Measurements from ENCODE around the gene KRT73. TPM values are rescaled to one million over a fixed set of nuclear protein-coding genes. Genes with fewer than 3 reads are reported as not detected.
A peak's percentile ranks its signal among the peaks of the same experiment; 100 is the strongest.

The KRT73 gene
- total and polyA plus RNA-seq, 2 donors: 0.11 TPM; not detected in 1

DNA sequence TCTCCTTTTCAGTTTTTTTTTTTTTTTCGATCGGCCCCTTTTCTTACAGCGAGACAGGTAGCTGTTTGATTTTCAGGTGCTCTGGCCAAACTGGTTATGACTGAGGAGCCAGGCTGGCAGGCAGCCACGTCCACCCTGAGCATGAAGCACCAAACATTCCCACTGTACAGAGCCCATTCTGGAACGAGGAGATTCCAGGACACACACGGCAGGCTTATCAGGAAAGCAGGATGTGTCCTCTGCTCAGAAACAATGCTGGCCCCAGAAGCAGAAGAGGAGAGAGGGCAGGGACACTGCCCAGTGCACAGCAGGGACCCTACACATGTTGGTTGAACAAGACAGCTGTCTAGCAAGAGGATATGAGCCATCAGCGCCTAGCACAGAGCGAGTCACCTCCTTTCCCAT, 37.4 kb upstream of the KRT73 start:
- 63% methylated on average over 8 of the region's 8 CpGs for WGBS
- H3K4me1 ChIP-seq (ENCODE audit: insufficient read depth): no peaks in the 10 kb centered on the region

DNA sequence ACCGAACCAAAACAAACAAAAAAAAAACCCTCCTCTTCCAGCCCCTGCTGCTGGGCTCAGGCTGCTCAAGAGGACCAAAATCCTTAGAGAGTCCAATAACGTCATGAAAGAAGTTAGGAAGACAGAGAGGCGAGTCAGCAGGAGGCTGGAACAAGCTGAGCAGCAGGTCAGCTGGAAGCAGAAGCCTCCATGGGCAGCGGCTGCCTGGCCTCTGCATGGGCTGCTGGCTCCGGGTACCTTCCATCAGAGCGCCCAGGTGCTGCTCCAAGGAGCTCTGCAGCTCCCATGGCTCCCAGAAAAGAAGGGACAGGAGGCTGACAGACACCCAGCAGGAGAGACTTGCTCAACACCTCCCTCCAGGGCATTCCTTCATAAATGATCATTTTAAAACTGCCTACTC, 36.9 kb upstream of the KRT73 start:
- H3K36me3 ChIP-seq (ENCODE audit: insufficient read depth): no peaks in the 10 kb centered on the region
- H3K27ac ChIP-seq (ENCODE audit: low read depth): no peak overlapping the region
- whole genome bisulfite sequencing: 60% methylated on average over 6 of the region's 6 CpGs
- H3K4me1 ChIP-seq (ENCODE audit: insufficient read depth): no peaks in the 10 kb centered on the region
- DNase-seq (ENCODE audit: extremely low spot score): no peak
- H3K4me3 ChIP-seq (ENCODE audit: low read depth, low read length): no peak overlapping the region

More for the DNA sequence above, 37.4 kb upstream of the KRT73 start:
- Histone ChIP-seq H3K4me3 (ENCODE audit: low read depth, low read length) (no peak overlapping the region), H3K36me3 (ENCODE audit: insufficient read depth) (no peaks in the 10 kb centered on the region), H3K27ac (ENCODE audit: low read depth) (no peak overlapping the region)
- no peak for DNase-seq (ENCODE audit: extremely low spot score)

DNA sequence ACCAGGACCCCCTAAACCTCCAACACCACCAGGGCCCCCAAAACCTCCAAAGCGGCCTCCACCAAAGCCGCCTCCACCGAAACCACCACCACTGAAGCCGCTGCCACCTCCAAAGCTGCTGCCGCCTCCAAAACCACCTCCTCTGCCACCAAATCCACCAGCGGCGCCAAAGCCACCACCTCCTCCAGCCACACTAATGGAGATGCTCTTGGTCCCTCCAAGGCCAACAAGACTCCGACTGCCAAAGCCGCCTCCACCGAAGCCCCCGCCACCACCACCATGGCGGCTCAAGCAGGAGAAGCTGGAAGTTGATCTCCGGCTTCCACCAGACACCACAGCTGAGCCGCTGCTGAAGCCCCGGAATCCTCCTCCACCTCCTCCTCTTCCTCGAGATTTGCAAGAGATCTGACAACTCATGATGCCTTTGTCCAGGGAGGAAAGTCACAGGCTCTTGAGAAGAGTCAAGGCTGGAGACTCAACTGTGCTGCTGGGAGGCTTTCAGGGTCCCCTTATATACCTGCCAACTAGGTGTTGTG, 33.4 kb upstream of the KRT73 start, which contains the start of gene KRT2:
TSS of gene KRT2 (minus strand) at position 486 of the 536 bp plus-strand sequence. CDS start at position 417, 69 bp downstream.
- Histone ChIP-seq H3K27ac (ENCODE audit: low read depth) (no peak within 1 kb of the TSS), H3K4me1 (ENCODE audit: insufficient read depth) (no peaks in the 10 kb centered on the region), H3K36me3 (ENCODE audit: insufficient read depth) (no peaks in the 10 kb centered on the region), H3K4me3 (ENCODE audit: low read depth, low read length) (no peak within 1 kb of the TSS)
- no peak for DNase-seq (ENCODE audit: extremely low spot score)
- 98% methylated on average over 16 of the region's 16 CpGs for WGBS

DNA sequence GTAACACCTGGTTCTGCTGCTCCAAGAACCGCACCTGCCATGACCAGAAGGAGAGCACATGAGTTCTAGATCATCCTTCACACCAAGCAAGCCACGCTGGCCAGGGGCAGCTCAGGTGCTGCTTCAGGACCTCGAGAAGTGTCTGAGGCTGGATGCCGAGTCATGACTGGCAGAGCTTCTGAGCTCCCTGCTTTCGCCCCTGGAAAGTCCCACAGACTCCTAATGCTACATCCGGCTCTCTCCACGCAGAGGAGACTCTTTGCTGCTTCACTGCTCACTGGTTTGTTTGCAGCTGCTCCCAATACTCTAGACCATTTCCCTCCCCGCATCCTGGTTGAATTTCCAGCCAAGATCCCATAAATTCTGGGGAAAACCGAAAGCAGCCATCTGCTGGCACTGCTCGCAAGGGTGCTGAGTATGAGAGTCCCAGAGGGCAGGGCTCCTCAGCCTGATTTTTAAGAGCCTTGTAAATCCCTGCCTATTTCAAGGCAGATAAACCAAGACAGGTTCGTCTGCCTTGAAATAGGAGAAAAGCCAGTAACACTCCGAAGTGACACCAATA, 32.2 kb upstream of the KRT73 start:
- peak; percentile 31 for DNase-seq (ENCODE audit: extremely low spot score)
- no peak overlapping the region for H3K27ac ChIP-seq (ENCODE audit: low read depth)

DNA sequence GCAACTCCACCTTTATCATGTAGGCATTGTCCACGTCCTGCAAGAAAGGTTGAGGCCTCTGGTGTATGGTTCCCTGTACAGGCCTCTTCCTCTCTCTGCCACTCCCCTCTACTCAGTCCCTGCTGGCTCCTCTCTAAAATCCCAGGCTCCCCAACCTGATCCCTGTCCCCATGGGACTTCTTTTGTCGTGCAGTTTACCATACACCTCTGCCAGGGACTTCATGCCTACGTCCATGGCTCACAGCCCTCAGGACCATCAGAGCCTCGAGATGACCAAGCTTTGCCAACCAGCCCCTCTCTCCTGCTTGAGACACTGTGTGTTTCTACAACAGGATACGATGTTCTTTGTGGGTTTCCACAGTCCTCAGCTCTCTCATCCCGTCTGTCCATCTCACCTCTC, 30.7 kb upstream of the KRT73 start:
- Histone ChIP-seq H3K27ac (ENCODE audit: low read depth) (no peak overlapping the region), H3K4me1 (ENCODE audit: insufficient read depth) (no peaks in the 10 kb centered on the region), H3K4me3 (ENCODE audit: low read depth, low read length) (no peak overlapping the region), H3K36me3 (ENCODE audit: insufficient read depth) (no peaks in the 10 kb centered on the region)
- no peak for DNase-seq (ENCODE audit: extremely low spot score)
- WGBS: 90% methylated on average over 6 of the region's 6 CpGs

More for the DNA sequence above, 32.2 kb upstream of the KRT73 start:
- Histone ChIP-seq H3K36me3 (ENCODE audit: insufficient read depth) (no peaks in the 10 kb centered on the region), H3K4me1 (ENCODE audit: insufficient read depth) (no peaks in the 10 kb centered on the region), H3K4me3 (ENCODE audit: low read depth, low read length) (no peak overlapping the region)
- WGBS: 31% methylated on average over 12 of the region's 12 CpGs

DNA sequence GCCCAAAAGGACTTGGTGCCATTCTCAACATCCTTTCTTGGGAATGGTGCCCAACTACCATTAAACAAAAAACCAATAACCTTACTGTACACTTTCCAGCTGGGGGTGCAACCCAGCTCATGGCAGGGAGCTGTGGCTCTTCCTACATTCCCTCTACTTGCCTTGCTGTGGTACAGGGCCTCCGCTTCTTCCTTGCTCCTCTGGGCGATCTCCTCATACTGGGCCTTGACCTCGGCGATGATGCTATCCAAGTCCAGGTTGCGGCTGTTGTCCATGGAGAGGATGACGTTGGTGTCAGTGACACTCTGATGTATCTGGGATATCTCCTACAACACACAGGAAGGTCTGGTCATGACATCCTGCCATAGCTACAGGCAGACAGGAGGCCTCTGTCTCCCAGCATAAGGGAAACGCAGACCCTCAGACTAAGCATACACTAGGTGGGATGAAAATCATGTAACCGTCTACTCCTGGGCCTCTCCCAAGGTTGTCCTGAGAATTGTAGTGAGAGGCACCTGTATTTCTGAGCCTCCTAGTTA, 29.7 kb upstream of the KRT73 start:
- DNase-seq (ENCODE audit: extremely low spot score): no peak
- WGBS: 96% methylated on average over 8 of the region's 8 CpGs
- Histone ChIP-seq H3K4me3 (ENCODE audit: low read depth, low read length) (no peak overlapping the region), H3K36me3 (ENCODE audit: insufficient read depth) (no peaks in the 10 kb centered on the region), H3K27ac (ENCODE audit: low read depth) (no peak overlapping the region), H3K4me1 (ENCODE audit: insufficient read depth) (no peaks in the 10 kb centered on the region)

DNA sequence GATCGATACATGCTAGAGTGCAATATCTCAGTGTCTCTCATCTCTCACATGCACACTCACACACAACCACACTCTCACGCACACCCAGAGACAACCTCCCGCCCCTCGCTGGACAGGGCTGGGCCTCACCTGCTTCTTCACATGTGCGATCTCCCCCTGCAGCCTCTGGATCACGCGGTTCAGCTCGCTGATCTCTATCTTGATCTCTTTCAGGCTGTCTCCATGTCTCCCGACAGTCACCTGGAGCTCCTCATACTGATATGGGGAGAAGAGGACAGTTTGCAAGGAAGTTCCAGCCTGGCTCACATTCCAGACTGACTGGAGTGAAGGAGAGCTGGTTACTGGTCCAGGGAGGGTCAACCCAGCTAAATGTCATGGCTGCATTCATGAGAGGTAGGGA, 29.2 kb upstream of the KRT73 start:
- Histone ChIP-seq H3K4me3 (ENCODE audit: low read depth, low read length) (no peak overlapping the region), H3K4me1 (ENCODE audit: insufficient read depth) (no peaks in the 10 kb centered on the region), H3K27ac (ENCODE audit: low read depth) (no peak overlapping the region), H3K36me3 (ENCODE audit: insufficient read depth) (no peaks in the 10 kb centered on the region)
- no peak for DNase-seq (ENCODE audit: extremely low spot score)
- 85% methylated on average over 9 of the region's 9 CpGs for WGBS

DNA sequence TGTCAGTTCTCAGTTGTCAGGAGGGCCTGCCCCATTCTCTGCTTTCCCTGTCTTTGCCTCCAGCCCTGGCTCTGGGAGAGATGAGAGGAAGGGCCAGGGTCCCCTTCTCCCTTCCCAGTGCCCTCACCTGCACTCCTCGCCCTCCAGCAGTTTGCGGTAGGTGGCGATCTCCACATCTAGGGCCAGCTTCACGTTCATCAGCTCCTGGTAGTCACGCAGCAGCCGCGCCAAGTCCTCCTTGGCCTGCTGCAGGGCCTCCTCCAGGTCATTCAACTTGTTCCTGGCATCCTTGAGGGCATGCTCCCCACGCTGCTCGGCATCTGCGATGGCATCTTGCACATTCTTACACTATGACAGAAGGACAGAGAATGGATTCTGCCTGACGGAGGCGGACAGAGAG, 28.3 kb upstream of the KRT73 start:
- DNase-seq (ENCODE audit: extremely low spot score): no peak
- 92% methylated on average over 12 of the region's 12 CpGs for WGBS
- H3K36me3 ChIP-seq (ENCODE audit: insufficient read depth): no peaks in the 10 kb centered on the region
- no peaks in the 10 kb centered on the region for H3K4me1 ChIP-seq (ENCODE audit: insufficient read depth)
- no peak overlapping the region for H3K4me3 ChIP-seq (ENCODE audit: low read depth, low read length)
- H3K27ac ChIP-seq (ENCODE audit: low read depth): no peak overlapping the region

DNA sequence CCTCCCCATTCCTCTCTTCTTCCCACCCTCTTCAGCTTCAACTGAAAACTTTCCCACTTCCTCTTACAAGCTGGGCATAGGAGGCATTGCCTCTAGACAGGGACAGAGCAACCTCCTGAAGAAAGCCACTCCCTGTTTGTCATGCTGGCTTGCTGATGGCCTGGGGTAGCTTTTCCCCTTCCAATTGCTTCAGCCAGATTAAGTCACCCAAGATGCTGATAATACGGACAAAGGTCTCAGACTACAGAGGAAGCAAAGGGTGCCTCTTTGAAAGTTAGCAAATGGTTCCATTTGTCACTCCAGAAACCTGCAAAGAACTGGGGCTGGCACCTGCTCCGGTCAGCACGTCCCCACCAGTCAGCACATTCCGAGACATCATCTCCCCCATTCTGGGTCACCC, 27.6 kb upstream of the KRT73 start:
- 87% methylated on average over 4 of the region's 4 CpGs for WGBS

DNA sequence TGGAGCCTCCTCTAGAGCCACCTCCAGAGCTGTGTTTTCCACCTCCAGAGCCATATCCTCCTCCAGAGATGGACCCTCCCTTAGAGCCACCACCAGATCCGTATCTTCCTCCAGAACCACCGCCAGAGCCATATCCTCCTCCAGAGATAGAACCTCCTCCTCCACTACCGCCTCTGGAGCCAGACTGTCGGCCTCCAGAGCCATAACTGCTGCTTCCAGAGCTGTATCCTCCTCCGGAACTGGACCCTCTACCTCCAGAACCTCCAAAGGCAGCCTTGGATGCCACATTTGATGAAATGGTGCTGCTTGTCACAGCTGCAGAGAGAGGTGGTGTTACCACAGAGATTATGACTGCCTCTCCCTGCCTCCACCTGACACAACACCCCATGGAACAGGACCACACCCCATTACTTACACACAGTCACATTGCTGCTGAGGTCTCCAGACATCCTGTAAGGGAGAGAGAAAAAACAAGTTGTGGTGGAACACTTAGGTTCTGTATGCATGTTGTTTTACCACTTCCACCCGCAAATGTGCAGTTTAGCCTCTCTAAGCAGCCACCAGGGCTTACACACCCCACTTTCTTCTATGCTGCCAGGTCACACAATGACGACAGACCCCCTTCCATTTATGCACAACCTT, 26.9 kb upstream of the KRT73 start:
- 83% methylated on average over 7 of the region's 7 CpGs for WGBS
- no peak overlapping the region for H3K4me3 ChIP-seq (ENCODE audit: low read depth, low read length)
- H3K36me3 ChIP-seq (ENCODE audit: insufficient read depth): no peaks in the 10 kb centered on the region
- DNase-seq (ENCODE audit: extremely low spot score): no peak
- no peaks in the 10 kb centered on the region for H3K4me1 ChIP-seq (ENCODE audit: insufficient read depth)
- no peak overlapping the region for H3K27ac ChIP-seq (ENCODE audit: low read depth)

More for the DNA sequence above, 27.6 kb upstream of the KRT73 start:
- Histone ChIP-seq H3K4me1 (ENCODE audit: insufficient read depth) (no peaks in the 10 kb centered on the region), H3K27ac (ENCODE audit: low read depth) (no peak overlapping the region), H3K36me3 (ENCODE audit: insufficient read depth) (no peaks in the 10 kb centered on the region), H3K4me3 (ENCODE audit: low read depth, low read length) (no peak overlapping the region)
- no peak for DNase-seq (ENCODE audit: extremely low spot score)

DNA sequence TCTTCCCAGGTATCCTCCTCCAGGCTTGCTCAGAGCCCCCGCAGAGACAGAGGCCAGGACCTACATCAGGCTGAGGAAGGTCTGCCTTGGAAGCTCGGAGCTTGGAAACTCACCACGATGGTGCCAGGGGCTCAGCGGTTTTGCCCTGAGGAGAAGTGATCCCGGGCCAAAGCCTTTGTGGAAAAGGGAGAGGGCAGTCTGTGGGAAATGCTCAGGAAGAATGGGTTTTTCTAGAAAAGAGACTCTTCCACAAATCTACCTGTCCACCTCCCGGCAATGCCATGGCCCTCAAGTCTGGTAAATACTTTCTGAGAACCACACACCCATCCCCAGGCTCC, 25.7 kb upstream of the KRT73 start:
- no peak overlapping the region for H3K27ac ChIP-seq (ENCODE audit: low read depth)
- 92% methylated on average over 6 of the region's 6 CpGs for WGBS
- no peak for DNase-seq (ENCODE audit: extremely low spot score)
- H3K36me3 ChIP-seq (ENCODE audit: insufficient read depth): no peaks in the 10 kb centered on the region
- H3K4me3 ChIP-seq (ENCODE audit: low read depth, low read length): no peak overlapping the region
- H3K4me1 ChIP-seq (ENCODE audit: insufficient read depth): no peaks in the 10 kb centered on the region

DNA sequence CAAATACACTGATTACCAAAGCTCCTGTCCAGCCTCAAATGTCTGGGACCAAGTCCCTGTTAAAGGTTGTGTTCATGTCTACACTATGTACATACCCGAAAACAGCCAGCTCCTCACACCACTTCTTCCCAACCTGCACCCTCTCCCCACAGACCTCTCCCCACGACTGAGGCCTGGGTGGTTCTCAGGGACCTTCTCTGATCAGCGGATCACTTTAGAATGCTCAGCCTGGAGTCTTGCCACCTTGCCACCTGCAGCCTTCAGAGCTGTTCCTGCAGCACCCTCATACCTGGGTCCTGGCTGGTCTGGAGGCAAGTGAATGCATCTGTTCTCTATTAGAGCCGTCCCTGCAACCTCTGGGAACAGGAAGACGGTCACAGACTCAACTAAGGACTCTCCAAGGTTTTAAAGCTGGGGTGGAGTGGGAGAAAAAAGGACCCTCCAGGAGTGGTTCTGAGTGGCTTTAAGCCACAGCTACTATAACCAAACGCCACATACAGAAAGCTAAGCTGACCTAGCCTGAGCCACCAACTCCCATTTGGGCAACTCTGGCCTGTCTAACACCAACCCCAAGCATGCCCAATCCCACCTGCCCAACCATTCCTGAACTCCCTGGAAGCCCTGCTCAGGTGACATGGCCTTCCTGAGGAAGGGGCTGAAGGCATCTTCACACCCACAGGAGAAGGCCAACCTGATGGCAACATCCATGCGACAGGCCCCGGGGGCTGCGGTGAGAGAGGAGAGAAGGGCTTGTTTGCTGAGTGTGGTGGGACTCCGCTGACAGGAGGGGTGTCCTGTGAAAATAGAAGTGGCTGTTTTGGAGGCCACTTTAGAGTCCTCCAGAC, 25.1 kb upstream of the KRT73 start:
- 90% methylated on average over 10 of the region's 10 CpGs for WGBS
- no peak overlapping the region for H3K27ac ChIP-seq (ENCODE audit: low read depth)
- H3K4me1 ChIP-seq (ENCODE audit: insufficient read depth): no peaks in the 10 kb centered on the region
- H3K4me3 ChIP-seq (ENCODE audit: low read depth, low read length): no peak overlapping the region
- DNase-seq (ENCODE audit: extremely low spot score): no peak
- H3K36me3 ChIP-seq (ENCODE audit: insufficient read depth): no peaks in the 10 kb centered on the region

DNA sequence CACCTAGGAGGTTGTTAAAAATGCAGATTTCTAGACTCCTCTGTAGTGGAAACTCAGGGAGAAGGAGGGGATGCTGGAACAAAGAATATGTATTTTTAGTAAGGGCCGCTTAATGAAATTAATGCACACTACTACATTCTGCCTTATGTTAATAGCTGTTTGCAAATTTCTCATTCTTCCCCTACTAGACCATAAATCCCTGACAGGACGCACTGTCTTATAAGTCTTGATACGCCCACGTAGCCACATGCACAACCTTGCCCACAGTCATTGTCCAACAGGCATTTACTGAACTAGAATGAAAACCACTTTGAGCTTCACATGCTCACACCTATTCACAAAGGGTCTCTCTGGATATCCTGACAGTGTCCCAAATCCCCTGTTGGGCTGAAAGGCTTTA, 23.1 kb upstream of the KRT73 start:
- WGBS: 77% methylated on average over 4 of the region's 4 CpGs
- H3K4me1 ChIP-seq (ENCODE audit: insufficient read depth): no peaks in the 10 kb centered on the region
- no peak overlapping the region for H3K4me3 ChIP-seq (ENCODE audit: low read depth, low read length)
- H3K27ac ChIP-seq (ENCODE audit: low read depth): no peak overlapping the region
- H3K36me3 ChIP-seq (ENCODE audit: insufficient read depth): no peaks in the 10 kb centered on the region
- no peak for DNase-seq (ENCODE audit: extremely low spot score)
